ENCODE measurements around the gene EPB41L4B.

EPB41L4B gene

GRCh38 chr9:109190151-109190550 is 130.7 kb downstream of the EPB41L4B start:
- Histone ChIP-seq H4K20me1 (ENCODE audit: insufficient read depth) (no peaks in the 10 kb centered on the region), H3K27me3 (ENCODE audit: insufficient read depth, low read depth) (no peaks in the 10 kb centered on the region), H3K36me3 (ENCODE audit: insufficient read depth) (no peaks in the 10 kb centered on the region), H2AFZ (ENCODE audit: low read depth) (no peak overlapping the region), H3K79me2 (ENCODE audit: insufficient read depth, low read depth) (no peaks in the 10 kb centered on the region), H3K4me1 (ENCODE audit: low read depth, poor library complexity, severe bottlenecking) (no peaks in the 10 kb centered on the region), H3K27ac (no peak overlapping the region), H3K4me2 (no peak overlapping the region), H3K9ac (no peak overlapping the region), H3K4me3 (IDR thresholded peaks at IDR 0.05; ENCODE audit: insufficient read depth, low read depth, low read length) (no peak overlapping the region)
- no peak for TF ChIP-seq CTCF (conservative IDR thresholded peaks at IDR 0.05; ENCODE audit: low read depth, low read length)

- Histone ChIP-seq H3K79me2 (ENCODE audit: insufficient read depth, low read depth) (no peaks in the 10 kb centered on the region), H3K9ac (no peak overlapping the region), H2AFZ (ENCODE audit: low read depth) (no peak overlapping the region), H3K4me2 (no peak overlapping the region), H3K4me3 (IDR thresholded peaks at IDR 0.05; ENCODE audit: insufficient read depth, low read depth, low read length) (no peak overlapping the region), H4K20me1 (ENCODE audit: insufficient read depth) (no peaks in the 10 kb centered on the region), H3K27ac (no peak overlapping the region), H3K4me1 (ENCODE audit: low read depth, poor library complexity, severe bottlenecking) (no peaks in the 10 kb centered on the region), H3K36me3 (ENCODE audit: insufficient read depth) (no peaks in the 10 kb centered on the region), H3K27me3 (ENCODE audit: insufficient read depth, low read depth) (no peaks in the 10 kb centered on the region)
- no peak for TF ChIP-seq CTCF (conservative IDR thresholded peaks at IDR 0.05; ENCODE audit: low read depth, low read length)
Measured at GRCh38 chr9:109186857-109187520, 133.9 kb downstream of the EPB41L4B start.

- Histone ChIP-seq H3K4me2 (no peak overlapping the region), H3K9ac (no peak overlapping the region), H4K20me1 (ENCODE audit: insufficient read depth) (no peaks in the 10 kb centered on the region), H3K27me3 (ENCODE audit: insufficient read depth, low read depth) (no peaks in the 10 kb centered on the region), H3K79me2 (ENCODE audit: insufficient read depth, low read depth) (no peaks in the 10 kb centered on the region), H3K4me3 (IDR thresholded peaks at IDR 0.05; ENCODE audit: insufficient read depth, low read depth, low read length) (no peak overlapping the region), H3K27ac (no peak overlapping the region), H3K36me3 (ENCODE audit: insufficient read depth) (no peaks in the 10 kb centered on the region), H2AFZ (ENCODE audit: low read depth) (no peak overlapping the region), H3K4me1 (ENCODE audit: low read depth, poor library complexity, severe bottlenecking) (peaks cover 11% of the 10 kb centered on the region)
- TF ChIP-seq CTCF (conservative IDR thresholded peaks at IDR 0.05; ENCODE audit: low read depth, low read length) = peak; percentile 72
Measured at GRCh38 chr9:109182940-109183798, 137.7 kb downstream of the EPB41L4B start.

GRCh38 chr9:109182550-109182939 is 138.3 kb downstream of the EPB41L4B start:
- Histone ChIP-seq H3K27ac (no peak overlapping the region), H3K9ac (no peak overlapping the region), H3K4me1 (ENCODE audit: low read depth, poor library complexity, severe bottlenecking) (peaks cover 11% of the 10 kb centered on the region), H3K36me3 (ENCODE audit: insufficient read depth) (no peaks in the 10 kb centered on the region), H4K20me1 (ENCODE audit: insufficient read depth) (no peaks in the 10 kb centered on the region), H3K4me3 (IDR thresholded peaks at IDR 0.05; ENCODE audit: insufficient read depth, low read depth, low read length) (no peak overlapping the region), H3K27me3 (ENCODE audit: insufficient read depth, low read depth) (no peaks in the 10 kb centered on the region), H2AFZ (ENCODE audit: low read depth) (no peak overlapping the region), H3K79me2 (ENCODE audit: insufficient read depth, low read depth) (no peaks in the 10 kb centered on the region), H3K4me2 (no peak overlapping the region)
- no peak for TF ChIP-seq CTCF (conservative IDR thresholded peaks at IDR 0.05; ENCODE audit: low read depth, low read length)
